NCI-H187 (cell line): ENCODE measurements around the gene PCMT1.
"Not testable (repeated sequence)": the region's sequence is repeated elsewhere in the genome, so short reads cannot be mapped to it uniquely, and the experiment has no call there.

Source experiments
- DNase-seq, 2 experiments: peaks; one replicate each; lab custom pipeline; 2025; lab: John Stamatoyannopoulos, UW

The PCMT1 gene

DNA sequence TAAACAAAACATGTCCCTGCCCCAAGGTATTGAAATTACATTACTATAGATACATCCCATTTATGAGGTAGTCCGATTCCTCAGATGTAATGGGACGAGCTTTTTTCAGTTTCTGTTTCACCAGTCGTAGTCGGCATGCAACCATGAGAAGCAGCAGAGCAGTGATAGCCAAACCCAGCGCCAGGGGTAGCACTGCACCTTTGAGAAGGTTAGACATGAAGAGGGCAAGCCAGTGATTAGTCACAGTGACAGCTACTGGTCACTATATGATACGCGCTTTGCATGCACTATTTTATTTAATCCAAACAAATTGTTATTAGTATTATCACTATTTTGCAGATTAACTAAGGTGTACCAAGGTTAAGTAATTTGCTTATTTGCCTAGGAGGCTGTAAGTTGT, 71.0 kb downstream of the PCMT1 start:
- DNase-seq: no peak

GRCh38 chr6:149821492-149821891, 72.0 kb downstream of the PCMT1 start:
- no peak for DNase-seq

- DNase-seq: no peak
Measured at GRCh38 chr6:149823013-149823412, 73.5 kb downstream of the PCMT1 start.

GRCh38 chr6:149825292-149825691, 75.8 kb downstream of the PCMT1 start:
- DNase-seq: no peak

DNA sequence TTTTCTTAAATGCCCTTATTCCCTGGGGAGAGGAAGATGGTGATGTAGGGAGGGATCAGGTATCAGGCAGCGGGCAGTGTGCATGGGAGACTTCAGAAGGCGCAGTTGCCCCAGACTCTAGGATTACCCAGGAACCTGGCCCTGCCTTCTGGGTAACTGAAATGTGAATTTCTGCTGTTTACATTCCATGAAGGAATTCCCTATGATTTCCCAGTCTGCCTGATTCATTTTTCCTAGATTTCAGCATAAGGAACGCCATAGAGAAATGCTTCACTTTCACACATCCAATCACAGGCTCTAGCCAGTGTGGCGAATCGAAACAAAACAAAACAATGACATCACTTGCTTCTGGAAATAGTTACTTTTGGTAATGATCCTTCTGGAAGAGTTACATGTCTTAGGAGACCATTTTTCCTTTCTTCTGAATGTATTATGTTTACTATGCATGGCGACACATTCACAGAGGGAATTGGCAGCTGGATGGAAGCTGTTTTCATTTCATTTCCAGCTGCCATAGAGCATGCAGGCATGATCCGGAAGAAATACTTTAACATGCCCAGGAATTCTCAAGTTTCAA, 81.3 kb downstream of the PCMT1 start:
- no peak for DNase-seq

DNA sequence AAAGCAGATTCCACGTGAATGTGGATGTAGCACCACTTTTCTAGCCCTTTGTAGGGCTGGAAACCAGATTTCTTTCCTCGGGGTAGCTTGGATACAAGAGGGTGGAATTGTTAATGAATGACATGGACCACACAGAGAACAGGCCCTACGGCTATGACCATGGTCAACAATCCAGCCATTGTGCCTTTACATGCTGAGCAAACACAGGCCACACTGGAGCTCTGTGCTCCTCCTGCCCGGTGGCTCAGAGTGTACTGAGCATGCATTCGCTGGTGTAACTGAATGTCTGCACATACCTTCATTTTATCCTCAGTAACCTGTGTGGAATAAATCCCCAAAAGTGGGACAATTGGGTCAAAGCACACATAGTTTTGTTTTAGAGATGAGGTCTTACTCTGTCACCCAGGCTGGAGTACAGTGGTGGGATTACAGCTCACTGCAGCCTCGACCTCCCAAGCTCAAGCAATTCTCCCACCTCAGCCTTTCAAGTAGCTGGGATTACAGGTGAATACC, 81.8 kb downstream of the PCMT1 start:
- DNase-seq: no peak

DNA sequence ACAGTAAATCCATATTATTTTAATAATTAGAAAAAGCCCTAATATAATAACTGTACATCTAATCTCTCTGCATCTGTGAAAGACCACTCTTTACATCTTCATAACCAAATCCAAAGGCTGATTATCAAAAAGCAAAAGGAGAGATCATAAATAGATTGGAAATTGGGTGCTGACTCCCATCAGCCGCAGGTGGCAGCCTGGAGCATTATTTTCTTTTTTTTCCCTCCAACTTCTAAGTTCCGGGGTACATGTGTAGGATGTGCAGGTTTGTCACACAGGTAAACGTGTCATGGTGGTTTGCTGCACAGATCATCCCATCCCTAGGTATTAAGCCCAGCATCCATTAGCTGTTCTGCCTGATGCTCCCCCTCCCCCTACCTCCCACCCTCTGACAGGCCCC, 84.1 kb downstream of the PCMT1 start:
- no peak for DNase-seq

DNA sequence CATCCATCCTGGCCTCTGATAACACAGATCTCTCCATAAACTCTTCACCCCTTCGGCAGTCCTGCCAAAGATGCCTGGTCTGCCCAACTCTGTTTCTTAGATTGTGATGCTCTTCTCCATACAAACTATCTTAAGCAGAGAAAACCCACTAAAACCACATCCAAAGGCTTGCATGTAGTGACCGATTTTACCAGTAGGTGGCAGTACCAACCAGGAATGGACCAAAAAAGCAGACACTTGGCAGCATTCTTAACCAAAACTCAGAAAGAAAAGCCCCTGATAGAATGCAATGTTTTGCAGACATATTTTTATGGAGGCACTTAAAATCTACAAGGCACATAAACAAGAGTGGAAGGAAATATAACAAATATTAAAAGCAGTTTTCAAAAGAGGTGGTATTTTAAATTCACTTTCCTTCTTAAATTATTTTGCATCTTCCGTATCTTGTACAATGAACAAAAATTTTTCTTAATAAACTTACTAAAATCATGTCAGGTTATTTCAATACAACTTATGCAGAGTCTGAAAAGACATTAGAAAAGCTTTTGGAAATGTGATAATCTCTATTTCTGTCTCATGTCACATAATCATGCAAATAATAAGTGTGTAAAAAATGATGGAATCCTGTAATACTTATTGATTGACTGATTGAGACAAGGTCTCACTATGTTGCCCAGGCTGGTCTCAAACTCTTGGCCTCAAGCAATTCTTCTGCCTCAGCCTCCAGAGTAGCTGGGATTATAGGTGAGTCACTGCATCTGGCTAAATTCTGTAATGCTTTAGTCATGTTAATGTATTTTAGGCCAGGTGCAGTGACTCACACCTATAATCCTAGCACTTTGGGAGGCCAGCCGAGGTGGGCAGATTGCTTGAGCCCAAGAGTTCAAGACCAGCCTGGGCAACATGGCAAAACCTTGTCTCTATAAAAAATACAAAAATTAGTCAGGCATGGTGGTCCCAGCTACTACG, 85.3 kb downstream of the PCMT1 start:
- peak in 1 of 2 experiments; percentile 45 for DNase-seq

DNA sequence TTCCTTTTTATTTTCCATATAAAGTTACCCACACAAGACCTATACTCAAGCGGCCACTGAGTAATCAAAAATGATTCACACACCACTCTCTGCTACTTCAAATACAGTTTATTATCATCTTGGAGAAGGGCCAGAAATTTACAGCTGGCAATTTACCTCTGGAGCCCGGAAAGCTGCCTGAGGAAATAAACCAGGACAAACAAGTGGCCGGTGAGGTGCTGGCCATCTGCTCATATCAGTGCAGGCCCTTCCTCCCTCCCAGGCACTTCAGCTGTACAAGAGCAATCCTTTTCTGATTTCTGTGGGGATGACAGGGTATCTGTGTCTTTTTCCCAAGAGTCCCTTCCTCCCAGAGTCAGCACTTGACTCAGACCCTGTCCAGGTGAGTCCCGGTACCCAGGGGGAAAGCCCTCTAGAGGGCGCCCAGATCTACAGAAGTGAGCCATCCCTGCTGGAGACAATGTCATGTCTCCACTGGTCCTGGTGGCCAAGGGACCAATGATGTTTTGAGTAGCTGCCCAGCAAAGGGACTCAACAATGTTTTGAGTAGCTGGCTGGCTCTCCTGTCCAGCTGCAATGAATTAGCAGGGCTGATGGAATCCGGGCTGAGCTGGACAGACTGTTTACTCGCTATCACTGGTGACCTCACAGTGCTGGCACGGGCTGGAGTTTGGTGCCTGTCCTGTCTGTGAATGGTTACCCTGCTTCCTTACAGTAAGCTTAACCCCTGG, 91.0 kb downstream of the PCMT1 start:
- DNase-seq: peak; percentile 38 to 86

- no peak for DNase-seq
Measured at GRCh38 chr6:149842331-149842730, 92.8 kb downstream of the PCMT1 start.

GRCh38 chr6:149843051-149843633, 93.6 kb downstream of the PCMT1 start:
- no peak for DNase-seq

DNA sequence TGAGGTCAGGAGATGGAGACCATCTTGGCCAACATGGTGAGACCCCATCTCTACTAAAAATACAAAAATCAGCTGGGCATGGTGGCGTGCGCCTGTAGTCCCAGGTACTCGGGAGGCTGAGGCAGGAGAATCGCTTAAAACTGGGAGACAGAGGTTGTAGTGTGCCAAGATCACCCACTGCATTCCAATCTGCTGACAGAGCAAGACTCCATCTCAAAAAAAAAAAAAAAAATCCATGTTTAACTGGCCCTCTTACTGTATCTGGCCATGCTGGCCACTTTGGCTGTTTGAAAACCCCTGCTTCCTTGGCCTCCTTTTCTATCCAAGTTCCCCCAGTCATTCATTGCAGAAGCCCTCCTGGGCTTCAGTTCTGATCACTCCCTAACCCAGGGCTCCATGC, 94.5 kb downstream of the PCMT1 start:
- not testable (repeated sequence) for DNase-seq

- DNase-seq: no peak
Measured at GRCh38 chr6:149844480-149844879, 94.9 kb downstream of the PCMT1 start.

GRCh38 chr6:149845549-149845948, 96.0 kb downstream of the PCMT1 start:
- DNase-seq: no peak

GRCh38 chr6:149846321-149846720, 96.8 kb downstream of the PCMT1 start:
- no peak for DNase-seq

DNA sequence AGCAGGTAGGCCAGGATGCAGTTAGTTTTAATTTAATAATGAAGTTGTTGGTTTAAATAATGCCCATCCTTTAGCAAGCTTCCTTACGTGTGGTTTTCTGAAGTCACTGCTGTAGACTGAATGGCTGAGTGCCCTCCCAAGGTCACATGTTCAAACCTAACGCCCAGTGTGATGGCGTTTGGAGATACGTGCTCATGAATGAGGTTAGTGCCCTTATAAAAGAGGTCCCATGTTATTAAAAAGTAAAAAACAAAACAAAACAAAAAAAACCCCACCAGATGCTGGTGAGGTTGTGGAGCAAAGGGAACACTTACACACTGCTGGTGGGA, 98.4 kb downstream of the PCMT1 start:
- no peak for DNase-seq

GRCh38 chr6:149848343-149848742, 98.8 kb downstream of the PCMT1 start:
- not testable (repeated sequence) for DNase-seq

GRCh38 chr6:149851461-149852110, 102.0 kb downstream of the PCMT1 start:
- DNase-seq: no peak

GRCh38 chr6:149852180-149852579, 102.6 kb downstream of the PCMT1 start:
- peak in 1 of 2 experiments; percentile 49 for DNase-seq

- no peak for DNase-seq
Measured at GRCh38 chr6:149852881-149853280, 103.3 kb downstream of the PCMT1 start.

DNA sequence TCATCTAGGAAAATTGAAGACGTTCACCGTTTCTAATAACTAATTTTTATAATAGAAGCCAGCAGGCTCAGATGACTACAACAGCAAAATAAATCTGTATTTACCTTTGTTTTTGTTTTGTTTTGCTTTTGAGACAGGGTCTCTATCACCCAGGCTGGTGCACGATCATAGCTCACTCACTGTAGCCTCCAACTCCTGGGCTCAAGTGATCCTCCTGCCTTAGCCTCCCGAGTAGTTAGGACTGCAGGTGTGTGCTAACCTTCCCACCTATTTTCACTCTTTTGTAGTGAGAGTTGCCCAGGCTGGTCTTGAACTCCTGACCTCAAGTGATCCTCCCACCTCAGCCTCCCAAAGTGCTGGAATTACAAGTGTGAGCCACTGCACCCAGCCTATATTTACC, 104.5 kb downstream of the PCMT1 start:
- DNase-seq: not testable (repeated sequence)

- DNase-seq: no peak
Measured at GRCh38 chr6:149854532-149854931, 105.0 kb downstream of the PCMT1 start.
